Activated CD8-positive, alpha-beta T cell treated with anti-CD3 and anti-CD28 coated beads for 36 hours (primary cell): Measurements from ENCODE around the gene DNASE1. TPM values are rescaled to one million over a fixed set of nuclear protein-coding genes. Genes with fewer than 3 reads are reported as not detected.

Experiments
- ATAC-seq: fragments of 200-7000 bp; cut with Tn5 transposase; one replicate; pipeline ENCODE4 v1.10.0; 2021; ENCODE audit warnings: mild to moderate bottlenecking, moderate library complexity
- CTCF ChIA-PET: fragments of 350-600 bp; sonication (Branson Sonifier 250); formaldehyde crosslinking; loops from one replicate; lab custom pipeline; 2021; ENCODE audit warnings: antibody characterized with exemption; lab: Charles Lee
- POLR2A ChIA-PET: fragments of 350-600 bp; sonication (Branson Sonifier 250); formaldehyde crosslinking; loops from one replicate; lab custom pipeline; 2021; ENCODE audit warnings: antibody characterized with exemption; lab: Charles Lee
- DNase-seq: peaks from one replicate; pipeline ENCODE4 v3.0.0-alpha.2; 2020
- H3K27ac Mint-ChIP-seq: one replicate; pipeline ENCODE4 v1.8.0; 2021; ENCODE audit warnings: mild to moderate bottlenecking, mixed read lengths
- H3K27me3 Mint-ChIP-seq: one replicate; pipeline ENCODE4 v1.8.0; 2021; ENCODE audit warnings: mixed read lengths
- H3K36me3 Mint-ChIP-seq: one replicate; pipeline ENCODE4 v1.8.0; 2021; ENCODE audit warnings: low read depth, mixed read lengths
- H3K4me1 Mint-ChIP-seq: one replicate; pipeline ENCODE4 v1.8.0; 2021; ENCODE audit warnings: low read depth, mixed read lengths
- H3K4me3 Mint-ChIP-seq: one replicate; pipeline ENCODE4 v1.8.0; 2021; ENCODE audit warnings: mild to moderate bottlenecking, moderate library complexity, mixed read lengths
- H3K9me3 Mint-ChIP-seq: one replicate; pipeline ENCODE4 v1.8.0; 2021; ENCODE audit warnings: mixed read lengths
- CTCF ChIP-seq: fragments of 200-600 bp; IDR thresholded peaks from one replicate; pipeline ENCODE4 v1.8.0; 2022; ENCODE audit warnings: antibody characterized with exemption, mild to moderate bottlenecking
- intact Hi-C: fragments of 100-400 bp; cut with micrococcal nuclease; formaldehyde crosslinking; loops from one replicate; pipeline ENCODE4 v1.10.0; 2022
- total RNA-seq, 2 experiments: library from RNA; stranded (reverse); gene quantifications; one replicate each; pipeline ENCODE4 v1.2.3, GENCODE V29; 2021

Gene DNASE1
- total RNA-seq, 2 experiments from 2014 or later = 11.8 to 12.1 TPM

- intact Hi-C loops = no loop called here
- no peak overlapping the region for H3K27ac Mint-ChIP-seq
- ChIA-PET POLR2A (no interaction called here), CTCF (no interaction called here)
- no peaks in the 10 kb centered on the region for H3K9me3 Mint-ChIP-seq
- ATAC-seq (no peak), DNase-seq (no peak)
- H3K27me3 Mint-ChIP-seq = no peaks in the 10 kb centered on the region
- no peak for TF ChIP-seq CTCF
- no peak overlapping the region for H3K4me3 Mint-ChIP-seq
- peaks cover 46% of the 10 kb centered on the region for H3K36me3 Mint-ChIP-seq
- H3K4me1 Mint-ChIP-seq = no peaks in the 10 kb centered on the region
Measured at GRCh38 chr16:3672571-3673041, 18.1 kb downstream of the DNASE1 start.

DNA sequence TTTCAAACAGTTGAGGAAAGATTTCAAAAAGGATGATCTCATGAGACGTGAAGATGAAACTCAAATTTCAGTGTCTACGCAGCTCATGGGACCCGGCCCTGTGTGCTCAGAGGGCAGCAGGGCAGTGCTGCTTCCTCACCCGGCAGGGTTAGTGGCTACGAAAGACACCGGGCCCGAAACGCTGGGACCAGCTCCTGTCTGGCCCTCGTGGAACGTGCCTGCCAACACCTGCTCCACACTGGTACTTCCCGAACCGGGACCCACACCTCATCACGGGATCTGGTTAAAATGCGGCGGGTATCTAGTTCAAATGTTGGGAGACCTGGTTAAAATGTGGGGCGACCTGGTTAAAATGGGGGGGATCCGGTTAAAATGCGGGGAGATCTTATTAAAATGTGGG is 18.7 kb downstream of the DNASE1 start:
- H3K36me3 Mint-ChIP-seq = peaks cover 50% of the 10 kb centered on the region

DNA sequence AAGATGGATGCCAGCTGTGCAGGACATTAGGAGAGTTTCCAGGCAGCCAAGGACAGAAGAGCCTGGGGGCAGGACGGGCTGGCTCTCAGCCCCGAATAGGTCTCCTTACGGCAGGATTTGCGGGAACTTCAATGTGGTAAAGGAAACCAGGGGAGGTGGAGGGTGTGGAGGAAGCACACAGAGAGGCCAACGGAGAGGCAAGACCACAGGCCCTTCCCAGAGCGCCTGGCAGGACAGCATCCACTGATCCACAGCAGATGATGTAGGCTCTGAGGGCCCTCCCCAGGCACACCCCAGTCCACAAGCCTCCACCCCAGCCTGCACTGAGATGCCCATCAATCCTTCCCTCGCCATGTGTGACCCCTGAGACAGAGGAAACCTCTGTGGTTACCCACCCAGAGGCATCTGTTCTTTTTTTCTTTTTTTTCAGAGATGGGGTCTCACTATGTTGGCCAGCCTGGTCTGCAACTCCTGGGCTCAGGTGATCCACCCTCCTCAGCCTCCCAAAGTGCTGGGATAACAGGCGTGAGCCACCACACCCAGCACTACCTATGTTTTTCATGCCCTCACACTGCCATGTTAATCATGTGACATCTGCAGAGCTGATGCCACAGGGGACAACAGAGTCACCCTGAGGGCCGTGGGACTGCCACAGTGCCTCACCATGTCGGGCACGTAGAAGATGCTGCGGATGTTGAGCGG is 19.3 kb downstream of the DNASE1 start:
- no peak for TF ChIP-seq CTCF
- DNase-seq = no peak
- ChIA-PET CTCF (no interaction called here), POLR2A (no interaction called here)
- Mint-ChIP-seq H3K9me3 (no peaks in the 10 kb centered on the region), H3K27me3 (no peaks in the 10 kb centered on the region), H3K4me3 (no peak overlapping the region), H3K4me1 (no peaks in the 10 kb centered on the region), H3K27ac (no peak overlapping the region), H3K36me3 (peaks cover 48% of the 10 kb centered on the region)
- intact Hi-C loops = no loop called here
- ATAC-seq = no peak

More for the DNA sequence above, 18.7 kb downstream of the DNASE1 start:
- Mint-ChIP-seq H3K4me3 (no peak overlapping the region), H3K9me3 (no peaks in the 10 kb centered on the region), H3K4me1 (no peaks in the 10 kb centered on the region), H3K27ac (no peak overlapping the region), H3K27me3 (no peaks in the 10 kb centered on the region)
- ATAC-seq (no peak), DNase-seq (no peak)
- intact Hi-C loops = no loop called here
- ChIA-PET CTCF (no interaction called here), POLR2A (no interaction called here)
- no peak for TF ChIP-seq CTCF

DNA sequence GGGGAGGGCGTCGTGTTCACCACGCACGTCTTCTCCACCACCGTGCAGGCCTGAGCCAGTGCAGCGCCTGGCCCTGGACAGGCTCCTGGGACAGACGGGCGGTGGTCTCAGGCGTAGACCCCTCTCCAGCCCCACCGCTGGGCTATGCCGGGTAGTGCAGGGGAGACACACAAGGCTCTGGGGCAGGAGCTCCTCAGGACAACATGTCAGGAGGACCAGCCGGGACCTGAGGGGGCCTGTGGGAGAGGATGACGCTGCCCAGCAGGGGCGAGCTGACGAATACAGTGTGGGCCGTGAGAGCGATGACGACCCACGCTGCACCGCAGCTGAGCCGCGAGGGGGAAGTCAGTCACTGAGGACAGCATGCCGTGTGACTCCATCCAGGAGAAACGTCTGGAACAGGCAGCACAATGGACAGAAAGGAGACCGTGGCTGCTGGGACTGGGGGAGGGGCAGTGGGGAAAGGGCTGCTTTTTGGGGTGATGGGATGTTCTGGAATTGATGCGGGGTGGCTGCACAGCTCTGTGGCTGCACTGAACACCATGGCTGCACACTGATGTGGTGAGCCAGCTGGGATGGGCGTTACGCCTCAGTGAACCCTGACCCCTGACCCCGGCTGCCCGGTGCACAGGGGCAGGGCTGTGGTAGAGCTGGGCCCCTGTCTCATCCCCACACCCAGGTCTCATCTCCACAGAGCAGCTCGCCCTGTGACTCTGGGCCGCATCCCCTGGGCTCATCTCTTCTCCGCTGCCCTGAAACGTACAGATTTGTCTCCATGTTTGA is 20.2 kb downstream of the DNASE1 start:
- DNase-seq (no peak), ATAC-seq (no peak)
- no peaks in the 10 kb centered on the region for H3K4me1 Mint-ChIP-seq
- ChIA-PET CTCF (no interaction called here), POLR2A (interaction anchor here (1.2 kb wide), 1 partner anchor 20 kb away, joined by 3 read pairs; the partner anchor contains the start of gene DNASE1)
- no peaks in the 10 kb centered on the region for H3K27me3 Mint-ChIP-seq
- H3K36me3 Mint-ChIP-seq = peaks cover 50% of the 10 kb centered on the region
- H3K9me3 Mint-ChIP-seq = no peaks in the 10 kb centered on the region
- intact Hi-C loops = no loop called here
- TF ChIP-seq CTCF = no peak
- no peak overlapping the region for H3K4me3 Mint-ChIP-seq
- no peak overlapping the region for H3K27ac Mint-ChIP-seq
